A673 (cell line): ENCODE data around the gene COL8A1. TPM values are rescaled to one million over a fixed set of nuclear protein-coding genes. Genes with fewer than 3 reads are reported as not detected.

Experiments used
- BruUV-seq: library from RNA; stranded (reverse); fragments of 400-500 nt; replicated peaks from 2 replicates; lab custom pipeline; 2021; lab: Mats Ljungman, UMichigan
- CTCF ChIA-PET: fragments of 300-600 bp; sonication (Branson Sonifier 250); formaldehyde crosslinking; loops from one replicate; lab custom pipeline; 2022; ENCODE audit warnings: antibody characterized with exemption; lab: Charles Lee
- POLR2A ChIA-PET: fragments of 300-600 bp; sonication (Branson Sonifier 250); formaldehyde crosslinking; loops from one replicate; lab custom pipeline; 2022; ENCODE audit warnings: antibody characterized with exemption; ENCODE audit not compliant: low non-redundant PET; lab: Charles Lee
- DNase-seq: peaks from one replicate; pipeline ENCODE4 v3.0.0-alpha.2; 2015; ENCODE audit warnings: low spot score
- H3K27ac ChIP-seq: fragments of 200-600 bp; sonication (generic); 2 replicates; pipeline ENCODE4 v1.5.1; 2016; ENCODE audit warnings: mixed run types, low read depth, mild to moderate bottlenecking, mixed read lengths, antibody characterized with exemption, low read length; ENCODE audit not compliant: poor library complexity, severe bottlenecking
- H3K27me3 ChIP-seq: fragments of 200-600 bp; sonication (generic); replicated peaks from 2 replicates; pipeline ENCODE4 v1.6.1; 2017; ENCODE audit warnings: mixed run types, low read depth, mild to moderate bottlenecking, mixed read lengths, antibody characterized with exemption, low read length; ENCODE audit not compliant: insufficient read depth, poor library complexity
- H3K36me3 ChIP-seq: fragments of 200-600 bp; sonication (generic); 2 replicates; pipeline ENCODE4 v1.6.1; 2016; ENCODE audit warnings: mixed run types, mild to moderate bottlenecking, mixed read lengths, antibody characterized with exemption, low read length; ENCODE audit not compliant: insufficient read depth, poor library complexity, severe bottlenecking
- H3K4me1 ChIP-seq: fragments of 200-600 bp; sonication (generic); 2 replicates; pipeline ENCODE4 v1.6.1; 2017; ENCODE audit warnings: mixed run types, mild to moderate bottlenecking, mixed read lengths, antibody characterized with exemption, low read length; ENCODE audit not compliant: insufficient read depth, poor library complexity, severe bottlenecking
- H3K4me3 ChIP-seq: fragments of 200-600 bp; sonication (generic); 2 replicates; pipeline ENCODE4 v1.5.1; 2016; ENCODE audit warnings: low read depth, mixed run types, mild to moderate bottlenecking, mixed read lengths, low read length; ENCODE audit not compliant: poor library complexity, severe bottlenecking
- H3K9me3 ChIP-seq: fragments of 200-600 bp; sonication (generic); 2 replicates; pipeline ENCODE4 v1.6.1; 2016; ENCODE audit warnings: mixed run types, low read depth, mild to moderate bottlenecking, mixed read lengths, antibody characterized with exemption, low read length; ENCODE audit not compliant: poor library complexity, severe bottlenecking
- EZH2 ChIP-seq: fragments of 200-600 bp; sonication (generic); IDR thresholded peaks from 2 replicates; pipeline ENCODE4 v1.6.1; 2017; ENCODE audit warnings: borderline replicate concordance, low read depth, mild to moderate bottlenecking, mixed read lengths, antibody characterized with exemption, low read length; ENCODE audit not compliant: poor library complexity, severe bottlenecking
- intact Hi-C: fragments of 100-400 bp; cut with micrococcal nuclease; formaldehyde crosslinking; loops from one replicate; pipeline ENCODE4 v1.10.0; 2022; ENCODE audit not compliant: unreplicated experiment
- total RNA-seq: library from RNA; stranded (reverse); gene quantifications from 2 replicates; pipeline ENCODE4 v1.2.3, GENCODE V29; 2021
- TF ChIP-seq, protein P1 (sequence below): fragments of 300-800, 200-600 bp; sonication (generic); conservative IDR thresholded peaks from 2 replicates; pipeline ENCODE4 v1.5.1; 2017; ENCODE audit warnings: low read depth, mild to moderate bottlenecking, antibody characterized with exemption, low read length, moderate library complexity, mixed read lengths

The COL8A1 gene
- total RNA-seq, 1 experiment from 2014 or later, result 2.5 TPM

DNA sequence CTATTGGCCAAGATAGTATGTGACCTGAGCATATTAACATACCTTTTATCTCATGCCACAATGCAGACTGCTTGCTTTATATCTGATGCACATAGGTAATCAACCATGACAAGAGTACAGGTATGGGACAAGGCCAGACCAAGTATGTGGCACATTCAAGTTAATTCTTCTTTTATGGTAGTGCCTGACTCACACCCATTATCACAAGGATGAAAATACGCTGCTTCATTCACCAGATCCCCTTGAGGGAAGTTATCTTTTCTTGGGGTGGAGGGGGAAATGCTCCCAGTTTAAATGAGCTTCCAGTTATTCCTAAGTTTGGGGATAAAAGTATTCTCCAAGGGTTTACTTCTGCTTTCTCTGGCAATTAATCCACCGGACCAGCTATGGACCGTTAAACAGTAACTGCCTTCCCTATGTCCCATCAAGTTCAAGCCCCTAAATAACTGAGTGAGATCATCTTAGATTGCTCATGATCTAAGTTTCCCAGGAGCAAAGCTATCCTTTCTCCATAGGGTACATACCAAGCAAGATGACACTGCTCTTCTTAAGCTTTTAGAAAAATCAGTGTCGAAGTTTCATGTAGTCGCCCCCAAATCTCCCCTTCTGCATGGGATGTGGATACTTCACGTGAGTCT is 1.9 kb downstream of the COL8A1 start:
- intact Hi-C loops, result no loop called here
- no peak for DNase-seq
- no peaks in the 10 kb centered on the region for H3K36me3 ChIP-seq
- no peaks in the 10 kb centered on the region for H3K9me3 ChIP-seq
- H3K27me3 ChIP-seq, result peaks cover 17% of the 10 kb centered on the region
- ChIA-PET CTCF (interaction anchor here (1.3 kb wide), 1 partner anchor 108 kb away, joined by 3 read pairs; no protein-coding TSS in a partner anchor), POLR2A (no interaction called here)
- TF ChIP-seq EZH2, result no peak
- TF ChIP-seq, protein P1, sequence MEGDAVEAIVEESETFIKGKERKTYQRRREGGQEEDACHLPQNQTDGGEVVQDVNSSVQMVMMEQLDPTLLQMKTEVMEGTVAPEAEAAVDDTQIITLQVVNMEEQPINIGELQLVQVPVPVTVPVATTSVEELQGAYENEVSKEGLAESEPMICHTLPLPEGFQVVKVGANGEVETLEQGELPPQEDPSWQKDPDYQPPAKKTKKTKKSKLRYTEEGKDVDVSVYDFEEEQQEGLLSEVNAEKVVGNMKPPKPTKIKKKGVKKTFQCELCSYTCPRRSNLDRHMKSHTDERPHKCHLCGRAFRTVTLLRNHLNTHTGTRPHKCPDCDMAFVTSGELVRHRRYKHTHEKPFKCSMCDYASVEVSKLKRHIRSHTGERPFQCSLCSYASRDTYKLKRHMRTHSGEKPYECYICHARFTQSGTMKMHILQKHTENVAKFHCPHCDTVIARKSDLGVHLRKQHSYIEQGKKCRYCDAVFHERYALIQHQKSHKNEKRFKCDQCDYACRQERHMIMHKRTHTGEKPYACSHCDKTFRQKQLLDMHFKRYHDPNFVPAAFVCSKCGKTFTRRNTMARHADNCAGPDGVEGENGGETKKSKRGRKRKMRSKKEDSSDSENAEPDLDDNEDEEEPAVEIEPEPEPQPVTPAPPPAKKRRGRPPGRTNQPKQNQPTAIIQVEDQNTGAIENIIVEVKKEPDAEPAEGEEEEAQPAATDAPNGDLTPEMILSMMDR, result no peak
- H3K4me3 ChIP-seq, result no peak overlapping the region
- H3K27ac ChIP-seq, result no peak overlapping the region
- BruUV-seq, result no TSS peak
- peaks cover 9% of the 10 kb centered on the region for H3K4me1 ChIP-seq

DNA sequence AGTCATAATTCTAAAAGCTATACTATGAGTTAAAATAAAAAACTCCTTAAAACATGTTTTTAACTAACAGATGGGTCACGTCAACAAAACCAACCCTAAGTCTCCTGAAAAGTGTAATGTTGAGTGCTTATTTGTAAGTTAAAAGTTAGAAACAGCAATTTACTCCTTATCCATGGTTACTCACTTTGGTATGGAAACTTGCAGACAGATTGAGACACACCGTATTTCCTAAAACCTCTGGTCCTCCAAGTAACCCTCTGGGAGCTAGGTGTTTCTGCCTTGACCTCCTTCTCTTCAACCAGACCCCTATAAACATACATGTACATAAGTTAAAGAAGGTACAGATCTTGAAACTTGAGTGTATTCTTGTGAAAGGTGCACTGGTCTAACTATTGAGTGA is 3.1 kb downstream of the COL8A1 start:
- peaks cover 17% of the 10 kb centered on the region for H3K27me3 ChIP-seq
- no peak overlapping the region for H3K4me3 ChIP-seq
- TF ChIP-seq, protein P1, result no peak
- TF ChIP-seq EZH2, result no peak
- no peak for DNase-seq
- no TSS peak for BruUV-seq
- H3K4me1 ChIP-seq, result peaks cover 17% of the 10 kb centered on the region
- no peak overlapping the region for H3K27ac ChIP-seq
- intact Hi-C loops, result no loop called here
- ChIA-PET CTCF (interaction anchor here (1.3 kb wide), 1 partner anchor 107 kb away, joined by 3 read pairs; no protein-coding TSS in a partner anchor), POLR2A (no interaction called here)
- no peaks in the 10 kb centered on the region for H3K36me3 ChIP-seq
- no peaks in the 10 kb centered on the region for H3K9me3 ChIP-seq

- no peak overlapping the region for H3K27ac ChIP-seq
- no peak overlapping the region for H3K4me3 ChIP-seq
- H3K4me1 ChIP-seq, result peaks cover 19% of the 10 kb centered on the region
- ChIA-PET POLR2A (no interaction called here), CTCF (no interaction called here)
- H3K9me3 ChIP-seq, result no peaks in the 10 kb centered on the region
- TF ChIP-seq, protein P1, result no peak
- TF ChIP-seq EZH2, result no peak
- no TSS peak for BruUV-seq
- H3K27me3 ChIP-seq, result peaks cover 17% of the 10 kb centered on the region
- intact Hi-C loops, result no loop called here
- no peaks in the 10 kb centered on the region for H3K36me3 ChIP-seq
- no peak for DNase-seq
These were observed 3.6 kb downstream of the COL8A1 start for GRCh38 chr3:99641982-99642381.
